NCI-H82 (cell line): ENCODE data around the gene PPP1R27.

Experiments
- DNase-seq: peaks from one replicate; lab custom pipeline; 2025; lab: John Stamatoyannopoulos, UW

The PPP1R27 gene

GRCh38 chr17:81834831-81835267, at the start of gene PPP1R27:
Gene PPP1R27, minus strand, starts transcription at chr17:81835050. Its CDS starts 97 bp downstream, at chr17:81834953.
- DNase-seq: no peak

- no peak for DNase-seq
Observed at GRCh38 chr17:81884520-81884919, 49.7 kb upstream of the PPP1R27 start.

- DNase-seq: no peak
Observed at GRCh38 chr17:81879121-81879520, 44.3 kb upstream of the PPP1R27 start.

- no peak for DNase-seq
Observed at GRCh38 chr17:81878294-81878693, 43.4 kb upstream of the PPP1R27 start.

GRCh38 chr17:81877569-81877968, 42.7 kb upstream of the PPP1R27 start:
- no peak for DNase-seq

GRCh38 chr17:81871387-81872230, 36.8 kb upstream of the PPP1R27 start:
- DNase-seq: peak; percentile 93

GRCh38 chr17:81870981-81871386, 36.1 kb upstream of the PPP1R27 start, which contains the start of gene ARHGDIA:
Gene ARHGDIA, minus strand, starts transcription at chr17:81871337. Its CDS starts 1,407 bp downstream, at chr17:81869930.
- no peak for DNase-seq

- peak; percentile 75 for DNase-seq
Observed at GRCh38 chr17:81870131-81870980, 35.5 kb upstream of the PPP1R27 start.

GRCh38 chr17:81869221-81870130, 34.6 kb upstream of the PPP1R27 start:
- peak; percentile 75 for DNase-seq

GRCh38 chr17:81868674-81869220, 33.9 kb upstream of the PPP1R27 start:
- DNase-seq: peak; percentile 55

GRCh38 chr17:81867991-81868673, 33.3 kb upstream of the PPP1R27 start:
- peak; percentile 52 for DNase-seq

- DNase-seq: peak; percentile 65
Observed at GRCh38 chr17:81867170-81867990, 32.5 kb upstream of the PPP1R27 start.

GRCh38 chr17:81866440-81867169, 31.8 kb upstream of the PPP1R27 start:
- peak; percentile 59 for DNase-seq

GRCh38 chr17:81865733-81866439, 31.0 kb upstream of the PPP1R27 start:
- peak; percentile 59 for DNase-seq

- DNase-seq: no peak
Observed at GRCh38 chr17:81865358-81865732, 30.5 kb upstream of the PPP1R27 start.

GRCh38 chr17:81863833-81864768, 29.3 kb upstream of the PPP1R27 start:
- DNase-seq: no peak

- DNase-seq: no peak
Observed at GRCh38 chr17:81863123-81863675, 28.3 kb upstream of the PPP1R27 start.
